NCI-H1048 (cell line): ENCODE data around the gene BTBD9.

Source experiments
- DNase-seq: peaks from one replicate; lab custom pipeline; 2025; lab: John Stamatoyannopoulos, UW

BTBD9 gene

DNA sequence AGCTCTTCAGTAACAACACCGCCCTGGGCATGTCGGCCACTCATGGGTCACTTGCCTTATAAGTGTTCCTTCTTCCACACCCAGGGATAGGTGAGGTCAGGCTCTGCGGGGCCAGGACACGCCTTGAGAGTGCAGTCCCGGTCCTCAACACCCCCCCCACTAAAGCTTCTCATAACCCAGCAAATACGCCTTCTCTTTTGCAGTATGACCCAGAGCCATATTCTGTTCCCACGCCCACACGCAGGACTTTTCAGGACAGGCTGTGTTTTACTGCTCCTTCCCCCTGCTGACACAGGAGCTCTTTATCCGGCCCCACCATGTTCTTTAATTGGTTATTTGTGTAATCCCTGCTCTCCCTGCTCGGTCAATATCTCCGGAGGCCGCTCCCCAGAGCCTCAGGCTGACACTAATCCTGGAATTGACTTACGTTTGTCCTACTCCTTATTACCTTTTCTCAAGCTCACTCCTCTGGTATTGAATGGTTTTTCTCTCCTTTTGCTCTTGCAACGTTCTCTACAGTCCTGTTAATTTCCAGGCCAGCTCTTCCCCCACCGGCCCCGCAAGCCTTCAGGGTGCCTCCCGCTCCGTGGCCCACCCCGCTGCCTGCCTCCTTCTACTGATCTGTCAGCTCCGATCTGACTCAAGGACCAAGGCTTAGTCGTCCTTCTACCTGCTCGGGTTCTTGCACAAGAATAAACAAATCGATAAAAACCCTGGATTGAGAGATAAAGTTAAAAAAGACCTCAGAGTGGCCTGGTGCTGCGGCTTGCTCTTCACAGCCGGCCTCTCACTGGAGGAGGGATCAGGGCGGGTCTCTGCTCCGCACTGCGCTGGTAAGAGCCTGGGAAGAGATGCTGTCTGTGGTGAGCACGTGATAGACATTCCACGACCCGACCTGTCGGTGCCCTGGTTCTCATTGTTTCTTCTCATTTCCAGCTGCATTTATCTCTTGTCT, 462.7 kb downstream of the BTBD9 start:
- no peak for DNase-seq

DNA sequence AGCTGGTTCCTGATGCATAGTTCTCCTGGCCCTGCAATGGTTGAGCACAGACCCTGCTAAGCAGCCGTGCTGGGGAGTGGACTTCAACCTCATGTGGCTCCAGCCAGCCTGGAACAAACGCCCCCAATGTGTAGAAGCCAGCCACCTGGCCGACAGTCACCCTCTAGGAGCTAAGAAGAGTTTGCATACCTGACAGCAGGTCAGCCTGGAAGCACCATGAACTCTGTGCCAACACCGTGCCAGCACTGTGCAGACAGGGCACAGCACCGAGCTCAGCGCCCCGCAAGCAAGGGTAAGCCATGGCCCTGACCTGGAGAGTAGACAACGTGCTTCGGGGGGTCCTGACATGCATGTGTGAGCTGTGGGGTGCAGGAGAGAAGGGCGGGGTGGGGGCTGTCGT, 463.9 kb downstream of the BTBD9 start:
- no peak for DNase-seq

DNA sequence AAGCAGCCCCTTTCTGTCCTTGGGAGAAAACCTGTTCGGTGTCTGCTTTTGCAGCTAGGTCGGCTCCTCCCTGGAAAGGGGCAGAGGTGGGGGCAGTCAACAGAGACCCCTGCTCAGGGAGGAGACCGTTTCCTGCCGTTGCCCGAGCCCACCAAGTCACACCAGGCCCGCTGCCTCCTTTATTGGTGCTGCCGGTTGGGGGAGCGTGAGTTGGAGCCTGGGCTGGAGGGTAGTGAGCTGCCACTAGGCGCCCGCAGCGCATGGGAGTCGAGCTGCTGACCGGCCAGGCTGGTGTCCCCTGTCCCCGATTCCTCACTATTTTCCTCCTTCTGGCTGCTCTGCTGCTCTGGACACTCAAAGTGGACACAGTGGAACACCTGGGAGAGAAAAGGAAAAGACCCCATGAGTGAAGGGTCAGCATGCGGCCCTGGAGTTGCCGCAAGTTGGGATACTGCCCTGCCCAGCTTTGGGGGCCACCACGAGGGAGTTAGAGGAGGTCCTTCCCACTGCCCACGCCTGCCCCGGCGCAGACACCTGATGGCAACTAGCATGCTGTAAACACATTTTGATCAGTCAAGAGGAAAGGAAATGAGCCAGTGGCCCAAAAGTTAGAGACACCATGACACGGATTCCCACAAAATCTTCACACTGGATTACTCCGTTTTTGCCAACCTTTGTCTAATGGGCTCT, 464.8 kb downstream of the BTBD9 start:
- no peak for DNase-seq

DNA sequence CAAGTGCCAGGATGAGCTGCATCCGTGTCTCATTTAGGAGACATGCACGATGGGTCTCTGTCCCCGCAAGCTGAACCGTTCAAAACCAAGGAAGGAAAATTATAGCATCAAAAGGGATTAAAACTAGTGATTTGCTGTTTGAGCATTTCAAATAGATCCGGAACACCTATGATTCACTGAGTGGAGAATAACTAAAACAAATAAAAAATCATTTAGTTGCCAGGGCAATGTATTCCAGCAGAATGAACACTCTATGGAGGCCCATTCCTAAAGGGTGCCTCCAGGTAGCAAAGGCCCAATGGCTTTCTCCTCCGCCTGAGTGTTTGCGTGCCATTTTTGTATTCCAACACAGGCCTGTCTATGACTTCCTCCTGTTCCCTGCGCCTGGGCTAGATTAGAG, 465.4 kb downstream of the BTBD9 start:
- DNase-seq: no peak

DNA sequence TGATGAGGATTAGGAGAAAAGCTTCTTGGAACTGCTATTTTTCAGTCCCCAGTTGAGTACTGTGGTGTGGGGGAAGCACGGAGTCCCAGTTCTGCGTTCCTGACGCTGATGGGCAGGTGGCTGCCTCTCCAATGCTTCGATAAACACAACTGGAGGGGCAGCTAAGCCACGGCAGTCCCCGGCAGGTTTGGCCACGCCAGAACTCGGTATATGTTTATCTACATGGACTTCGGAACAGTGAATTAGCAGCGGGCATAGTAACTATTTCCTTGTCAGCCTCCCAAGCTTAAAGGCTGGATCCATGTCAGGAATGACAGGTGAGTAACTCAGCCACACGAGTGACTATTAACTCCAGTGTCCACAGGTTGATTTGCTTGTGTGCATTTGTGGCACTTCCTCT, 465.8 kb downstream of the BTBD9 start:
- DNase-seq: no peak

DNA sequence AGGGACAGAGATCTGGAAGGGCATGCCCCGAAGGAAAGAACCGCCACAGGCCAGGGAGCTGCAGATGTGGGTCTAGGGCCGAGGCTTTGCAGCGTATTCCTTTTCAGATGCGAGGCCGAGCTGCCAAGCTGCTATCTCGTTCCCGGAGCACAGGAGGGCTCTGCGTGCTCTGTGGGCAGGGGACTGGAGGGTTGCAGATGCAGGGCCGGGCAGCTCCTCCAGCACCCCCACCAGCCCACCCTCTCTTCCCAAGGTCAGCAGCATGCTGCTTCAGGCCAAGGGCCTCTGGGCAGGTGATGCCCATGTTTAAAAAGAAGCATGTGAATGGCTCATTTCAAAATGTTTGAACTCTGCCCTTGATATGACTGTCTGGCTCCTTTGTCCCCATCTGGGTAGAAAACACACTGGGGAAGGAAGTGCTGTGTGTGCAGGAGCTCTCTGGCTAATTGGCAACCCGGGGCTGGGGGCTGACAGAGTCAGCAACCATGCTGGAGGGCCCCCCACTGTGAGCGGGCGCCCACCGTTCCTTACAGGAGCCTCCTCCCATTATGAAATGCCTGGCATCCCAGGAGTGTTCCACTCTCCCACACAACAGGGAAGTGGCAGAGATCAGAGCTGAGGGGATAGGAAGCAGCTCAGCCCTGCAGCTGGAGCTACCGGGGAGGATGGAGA, 466.9 kb downstream of the BTBD9 start:
- no peak for DNase-seq

DNA sequence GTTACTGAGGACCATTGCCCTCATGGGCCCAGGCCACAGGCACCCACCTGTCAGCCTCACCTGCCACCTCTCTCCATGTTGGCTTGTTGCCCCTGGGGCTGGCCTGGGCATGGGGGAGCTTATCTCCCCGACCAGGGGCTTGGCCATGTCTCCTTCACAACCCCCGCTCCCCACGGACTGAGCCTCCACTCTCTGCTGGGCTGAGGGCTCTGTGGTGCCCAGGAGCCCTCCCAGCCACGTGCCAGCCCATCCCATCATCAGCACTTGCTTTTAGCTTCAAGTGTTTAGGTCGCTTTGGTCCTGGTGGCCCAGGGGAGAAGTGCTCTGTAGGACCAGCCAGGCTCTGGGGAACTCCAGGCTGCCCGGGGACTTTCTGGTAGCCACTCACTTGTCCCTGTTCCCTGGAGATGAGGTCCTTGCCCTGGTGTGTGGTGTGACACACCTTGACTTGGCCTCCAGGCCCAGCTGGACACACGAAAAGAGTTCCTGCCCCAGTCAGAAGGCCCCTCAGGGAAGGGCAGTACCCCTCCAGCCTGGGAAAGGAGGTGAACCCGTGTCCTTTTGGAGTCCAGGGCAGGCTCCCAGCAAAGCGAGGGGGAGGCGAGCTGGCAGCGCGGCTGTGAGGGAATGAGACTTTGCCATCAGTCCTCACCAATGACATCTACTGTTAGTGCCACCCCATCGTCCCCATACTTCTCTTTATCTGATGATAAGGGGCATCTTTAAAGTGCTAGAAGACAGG, 467.6 kb downstream of the BTBD9 start:
- DNase-seq: no peak

DNA sequence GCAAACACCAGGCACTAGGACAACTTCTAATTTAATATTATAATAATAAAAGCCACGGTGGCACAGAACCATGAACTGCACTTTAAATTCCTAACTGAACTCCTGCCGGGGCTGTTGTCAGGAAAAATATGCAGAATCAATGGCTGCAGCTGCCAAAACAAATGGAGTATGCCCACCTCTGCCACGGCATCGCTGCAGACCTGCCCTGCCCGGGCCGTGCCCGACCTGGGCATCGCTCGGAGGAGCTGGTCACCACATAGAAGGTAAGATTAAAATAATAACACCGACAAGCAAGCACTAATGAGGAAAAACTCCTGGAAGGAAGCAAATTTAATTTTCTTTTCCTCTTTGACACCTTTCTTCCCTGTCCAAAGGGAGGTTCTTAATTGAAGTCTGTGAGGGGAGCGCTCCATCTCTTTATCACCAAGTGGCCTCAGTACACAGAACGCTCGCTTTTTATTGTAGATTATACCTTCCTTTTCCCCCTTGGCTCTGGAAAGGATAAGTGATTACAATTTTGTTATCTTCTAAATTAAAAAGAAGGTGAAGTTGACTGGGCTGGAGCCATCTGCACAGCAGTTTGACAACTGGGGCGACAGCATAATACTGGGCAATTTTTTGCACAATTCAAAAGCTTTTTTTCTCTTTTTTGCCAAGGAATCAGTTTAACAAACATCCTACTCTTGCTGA, 468.9 kb downstream of the BTBD9 start:
- DNase-seq: no peak

DNA sequence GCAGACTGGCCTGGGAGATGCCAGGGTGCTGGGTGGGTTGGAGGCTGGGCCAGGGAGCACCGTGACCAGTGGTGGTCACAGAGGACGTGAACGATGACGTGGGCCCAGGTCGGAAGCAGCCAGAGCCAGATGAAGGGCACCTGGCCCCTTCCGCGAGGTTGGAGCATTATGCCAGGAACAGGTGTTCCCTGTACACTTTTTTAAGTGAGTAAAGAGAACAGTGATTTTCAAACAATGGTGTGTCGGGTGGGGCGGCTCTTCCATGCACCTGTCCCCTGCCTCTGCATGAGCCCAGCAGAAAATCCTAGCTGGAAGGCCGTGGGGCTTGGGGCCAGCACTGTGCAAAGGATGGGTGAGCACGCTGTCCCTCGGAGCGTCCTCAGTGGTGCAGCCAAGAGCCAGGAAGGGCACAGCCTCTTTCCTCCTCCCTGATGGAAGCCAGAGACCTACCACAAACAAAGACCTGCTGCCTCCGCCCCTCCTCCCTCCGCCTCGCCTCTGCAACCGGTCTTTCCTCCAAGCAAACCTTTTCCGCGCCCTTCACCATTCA, 469.7 kb downstream of the BTBD9 start:
- no peak for DNase-seq

DNA sequence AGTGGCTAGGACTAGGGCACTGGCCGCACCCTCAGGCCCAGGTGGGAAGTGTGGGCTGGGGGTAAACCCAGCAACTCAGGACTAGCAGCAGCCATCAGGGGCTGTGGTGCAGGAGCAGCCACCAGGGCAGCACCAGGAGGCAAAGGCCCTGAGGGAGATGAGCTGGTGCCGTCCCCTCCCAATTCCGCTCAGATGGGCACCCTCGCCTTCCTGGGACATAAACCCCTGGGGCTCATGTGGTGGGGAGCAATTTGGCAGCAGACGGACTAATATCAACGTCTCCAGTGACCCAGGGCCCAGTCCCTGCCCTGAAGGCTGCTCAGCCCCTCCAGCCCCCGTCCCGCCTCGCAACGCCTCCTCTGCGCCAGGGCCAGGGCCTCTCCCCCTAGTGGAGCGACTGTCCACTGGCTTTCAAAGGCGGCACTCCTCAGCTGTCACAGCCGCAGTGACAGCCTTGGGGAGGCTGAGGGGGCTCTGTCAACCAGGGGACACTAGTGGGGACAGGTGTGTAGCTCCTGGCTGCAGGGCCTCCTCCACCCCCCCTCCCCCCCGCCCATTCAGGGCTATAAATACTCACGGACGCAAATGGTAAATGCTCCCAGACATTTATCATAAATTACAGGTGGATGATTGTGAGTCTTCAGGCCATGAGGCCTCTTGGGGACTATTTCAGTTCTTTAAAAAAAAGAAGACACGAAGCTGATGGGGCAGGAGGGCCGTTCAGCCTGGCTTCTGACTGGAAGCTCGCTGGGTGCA, 470.3 kb downstream of the BTBD9 start:
- DNase-seq: no peak

DNA sequence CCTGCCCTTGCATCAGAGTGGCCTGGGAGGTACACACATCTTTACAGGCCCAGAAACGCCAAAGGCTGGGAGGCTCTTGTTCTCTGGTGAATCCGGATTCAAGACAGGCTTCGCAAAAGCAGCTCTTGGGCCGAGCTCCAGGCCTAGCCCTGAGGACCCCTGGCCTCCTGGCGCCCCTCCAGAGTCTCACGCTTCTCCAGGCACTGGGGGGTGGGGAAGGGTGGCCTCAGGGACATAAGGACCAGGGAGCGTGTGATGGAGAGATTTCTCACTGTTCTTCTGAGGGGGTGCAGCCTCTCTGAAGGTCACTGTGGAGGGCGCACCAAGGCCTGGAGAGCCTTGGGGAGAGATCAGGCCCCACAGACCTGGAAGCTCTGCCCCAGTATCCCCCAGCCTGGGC, 471.0 kb downstream of the BTBD9 start:
- DNase-seq: no peak

DNA sequence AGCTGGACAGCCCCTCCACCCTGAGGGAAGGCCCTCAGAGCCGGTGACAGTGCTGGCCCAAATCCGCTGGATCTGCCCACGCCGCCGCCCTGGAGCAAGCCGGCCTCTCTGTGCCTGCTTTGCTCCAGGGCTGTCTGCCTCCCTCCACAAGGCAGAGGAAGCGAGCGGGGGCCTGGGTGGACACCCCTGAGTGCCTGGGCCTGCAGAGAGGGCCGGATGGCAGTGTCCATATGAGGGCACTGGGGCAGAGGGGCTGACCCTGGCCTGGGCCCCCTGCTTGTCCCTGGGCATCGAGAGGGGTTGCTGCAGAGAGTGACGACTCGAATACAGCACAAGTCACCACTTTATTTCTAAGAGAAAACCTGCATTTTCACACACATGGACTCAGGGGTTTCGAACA, 471.6 kb downstream of the BTBD9 start:
- DNase-seq: no peak

DNA sequence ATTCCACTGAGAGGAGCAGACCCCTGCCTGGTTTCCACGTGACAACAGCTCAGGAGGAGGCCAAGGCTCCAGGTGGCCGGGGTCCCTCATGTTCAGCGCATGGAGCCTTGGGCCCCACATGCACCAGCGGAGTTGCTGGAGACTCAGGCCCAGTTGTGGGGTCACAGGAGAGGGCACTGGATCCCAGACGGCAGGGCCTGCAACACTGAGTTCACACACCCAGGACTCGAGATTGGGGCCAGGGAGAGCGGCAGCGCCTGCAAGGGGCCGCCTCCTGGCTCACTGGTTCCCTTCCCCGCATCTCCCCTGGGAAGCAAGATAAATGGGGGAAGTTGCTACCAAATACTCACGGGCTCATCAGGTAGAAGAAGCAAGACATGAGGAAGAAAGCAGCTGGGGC, 472.1 kb downstream of the BTBD9 start:
- no peak for DNase-seq

DNA sequence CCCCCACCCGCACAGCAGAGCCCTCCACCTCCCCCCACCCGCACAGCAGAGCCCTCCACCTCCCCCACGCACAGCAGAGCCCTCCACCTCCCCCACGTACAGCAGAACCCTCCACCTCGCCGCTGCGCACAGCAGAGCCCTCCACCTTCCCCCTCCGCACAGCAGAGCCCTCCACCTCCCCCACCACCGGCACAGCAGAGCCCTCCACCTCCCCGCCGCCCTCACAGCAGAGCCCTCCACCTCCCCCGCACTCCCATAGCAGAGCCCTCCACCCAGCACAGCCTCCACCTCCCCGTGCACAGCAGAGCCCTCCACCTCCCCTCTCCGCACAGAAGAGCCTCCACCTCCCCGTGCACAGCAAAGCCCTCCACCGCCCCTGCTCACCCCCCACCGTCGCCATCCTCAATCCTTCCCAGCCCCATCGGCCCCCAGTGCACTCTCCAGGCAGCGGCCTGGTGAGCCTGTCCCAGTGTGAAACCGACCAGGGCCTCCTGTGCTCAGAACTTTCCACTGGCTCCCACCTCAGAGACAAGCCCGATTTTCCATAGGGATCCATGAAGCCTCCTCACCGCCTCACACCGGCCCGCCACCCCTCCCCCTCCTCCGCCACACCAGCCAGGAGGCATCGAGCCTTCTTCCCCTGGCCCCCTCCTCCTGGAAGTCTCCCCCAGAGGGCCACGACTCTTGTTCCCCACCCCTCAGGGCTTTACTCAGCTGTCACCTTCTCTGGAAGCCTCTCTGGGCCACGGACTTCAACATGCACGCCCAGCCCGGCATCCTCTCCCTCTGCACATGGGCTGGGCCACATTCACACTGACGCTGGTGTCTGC, 473.1 kb downstream of the BTBD9 start:
- no peak for DNase-seq

DNA sequence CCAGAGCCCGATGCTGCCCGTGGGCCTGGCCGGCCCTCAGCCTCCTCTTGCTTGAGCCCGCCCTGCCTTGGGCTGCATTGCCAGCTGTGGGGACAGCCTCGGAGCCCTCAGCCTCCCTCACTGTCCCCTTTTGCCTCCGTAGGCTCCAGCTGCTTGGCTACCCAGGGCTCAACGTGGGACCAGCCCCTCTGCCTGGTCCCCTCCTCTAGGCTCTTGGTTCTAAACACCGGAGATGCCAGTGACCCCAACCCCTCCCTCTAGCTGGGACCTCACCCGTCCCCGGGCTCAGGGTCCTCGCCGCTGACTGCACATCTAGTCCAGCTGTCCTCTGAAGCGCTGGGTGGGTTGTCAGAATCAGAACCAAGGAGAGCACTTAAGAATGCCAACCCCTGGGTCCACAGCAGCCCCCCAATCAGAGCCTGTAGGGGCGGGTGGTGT, 475.0 kb downstream of the BTBD9 start:
- no peak for DNase-seq

DNA sequence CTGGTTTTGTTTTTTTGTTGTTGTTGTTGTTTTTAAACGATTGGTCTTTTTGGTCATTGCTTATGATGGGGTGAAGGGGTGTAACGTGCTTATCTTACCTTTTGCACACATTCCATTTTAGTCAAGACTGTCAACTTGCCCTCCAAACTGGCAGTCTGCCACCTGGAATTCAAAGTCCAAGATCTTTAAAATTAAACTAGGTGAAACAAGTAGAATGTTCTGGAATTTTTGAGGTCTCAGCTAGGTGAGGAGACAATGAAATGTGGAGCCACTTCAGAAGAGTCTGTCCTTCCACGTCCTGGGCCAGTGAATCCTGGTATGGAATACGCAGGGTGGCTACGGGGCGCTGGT, 475.6 kb downstream of the BTBD9 start:
- DNase-seq: no peak

DNA sequence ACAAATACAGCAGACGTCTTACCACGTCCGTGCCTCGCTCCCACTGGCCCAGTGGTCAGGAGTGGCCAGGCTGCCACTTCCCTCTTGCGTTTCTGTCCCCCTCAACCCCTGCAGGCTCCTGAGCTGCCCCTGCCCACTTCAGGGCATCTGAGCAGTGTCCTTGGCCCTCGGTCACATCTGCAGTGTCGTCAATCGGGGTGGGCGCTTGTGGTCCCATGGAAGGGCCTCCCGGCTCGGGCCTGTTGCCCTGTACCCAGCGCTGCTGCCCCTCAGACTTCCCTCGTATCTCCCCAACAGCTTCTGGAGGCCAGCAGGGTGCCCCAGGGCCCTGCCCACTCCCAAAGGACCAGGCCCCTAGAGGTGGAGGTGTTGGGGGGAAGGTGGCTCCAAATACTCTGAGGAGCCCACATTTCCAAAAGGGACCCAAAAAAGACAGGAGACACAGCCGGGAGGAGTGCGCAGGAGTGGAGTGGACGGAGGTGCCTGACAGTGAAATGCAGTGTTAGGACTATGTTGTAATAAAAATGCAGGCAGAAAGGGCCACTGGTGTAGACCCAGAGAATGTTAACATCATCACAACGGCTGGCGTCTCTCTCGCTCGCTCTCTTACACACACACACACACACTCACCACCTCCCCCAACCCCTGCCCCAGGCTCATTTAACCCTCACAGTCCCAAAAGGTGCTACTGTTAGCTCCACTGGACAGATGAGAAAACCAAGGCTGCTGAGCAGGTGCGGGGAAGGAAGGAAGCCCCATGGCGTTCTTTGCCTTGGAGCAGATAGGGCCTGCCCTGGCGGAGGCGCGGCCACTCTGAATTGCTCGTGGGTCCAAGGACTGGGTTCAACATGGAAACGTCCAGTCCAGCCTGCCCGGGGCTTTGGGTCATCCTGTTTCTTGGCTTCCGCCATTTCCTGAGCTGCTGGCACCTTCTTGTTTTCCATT, 476.3 kb downstream of the BTBD9 start:
- no peak for DNase-seq

DNA sequence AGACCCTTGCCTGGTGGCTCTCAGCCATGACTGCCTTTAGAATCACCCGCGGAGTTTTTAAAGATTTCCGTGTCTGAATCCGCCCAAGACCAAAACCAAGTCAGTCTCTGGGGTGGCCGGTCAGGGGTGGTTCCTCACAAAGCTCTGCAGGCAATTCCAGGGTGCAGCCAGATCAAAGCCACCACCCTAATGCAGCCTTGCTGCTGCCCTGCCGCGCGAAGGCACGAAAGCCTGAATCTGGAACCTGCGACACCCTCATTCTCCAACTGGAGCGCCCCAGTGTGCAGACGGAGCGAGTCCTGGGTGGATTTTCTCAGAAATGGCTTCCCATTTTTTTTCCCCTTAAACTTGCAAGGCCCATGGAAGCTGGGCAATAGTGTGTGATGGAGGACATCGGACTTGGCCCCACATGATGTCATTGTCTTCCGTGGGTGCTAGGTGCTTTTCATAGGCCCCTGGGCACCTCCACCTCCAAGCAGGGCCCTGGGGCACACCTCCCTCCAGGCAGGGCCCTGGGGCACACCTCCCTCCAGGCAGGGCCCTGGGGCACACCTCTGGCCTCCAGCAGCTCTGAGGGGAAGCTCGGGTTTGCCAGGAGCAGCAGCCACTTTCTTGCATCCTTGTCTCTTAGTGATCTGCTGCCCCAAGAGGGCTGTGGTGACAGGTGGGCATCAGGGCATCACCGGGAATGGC, 477.1 kb downstream of the BTBD9 start:
- no peak for DNase-seq
